IMR-90 (cell line): ENCODE measurements around the gene OPRL1. TPM values are rescaled to one million over a fixed set of nuclear protein-coding genes. Genes with fewer than 3 reads are reported as not detected.
A peak's percentile ranks its signal among the peaks of the same experiment; 100 is the strongest.

ENCODE experiments used
- ATAC-seq: fragments of 200-7000 bp; cut with Tn5 transposase; 2 replicates; pipeline ENCODE4 v1.9.1; 2020; ENCODE audit warnings: low read depth, mild to moderate bottlenecking, moderate library complexity
- BruUV-seq: library from RNA; stranded (reverse); fragments of 400-500 nt; replicated peaks from 2 replicates; lab custom pipeline; 2021; lab: Mats Ljungman, UMichigan
- CTCF ChIA-PET: fragments of 300-600 bp; formaldehyde crosslinking; extraction: SDS; loops from one replicate; lab custom pipeline; 2021; ENCODE audit warnings: antibody characterized with exemption; lab: Yijun Ruan, JAX
- POLR2A ChIA-PET: fragments of 300-600 bp; sonication (Branson Sonifier 250); formaldehyde crosslinking; loops from one replicate; lab custom pipeline; 2022; ENCODE audit warnings: antibody characterized with exemption; ENCODE audit not compliant: unreplicated experiment; lab: Charles Lee
- DNase-seq: peaks from one replicate; pipeline ENCODE4 v3.0.0; 2013
- H2AFZ ChIP-seq: replicated peaks from 2 replicates; pipeline ENCODE3; 2013; ENCODE audit warnings: low read length, mild to moderate bottlenecking; ENCODE audit not compliant: poor library complexity
- H2AK5ac ChIP-seq: 2 replicates; pipeline ENCODE4 v1.6.1; 2013; ENCODE audit warnings: low read depth, low read length, inconsistent platforms
- H2AK9ac ChIP-seq: replicated peaks from 2 replicates; pipeline ENCODE3; 2013; ENCODE audit warnings: mild to moderate bottlenecking, low read depth, low read length, moderate library complexity; ENCODE audit not compliant: poor library complexity
- H2BK120ac ChIP-seq: 2 replicates; pipeline ENCODE4 v1.6.1; 2013; ENCODE audit warnings: low read depth, low read length, inconsistent platforms
- H2BK15ac ChIP-seq: 3 replicates; pipeline ENCODE4 v1.6.1; 2013; ENCODE audit warnings: low read depth, low read length, inconsistent platforms
- H2BK20ac ChIP-seq: 2 replicates; pipeline ENCODE4 v1.6.1; 2013; ENCODE audit warnings: low read depth, mild to moderate bottlenecking, inconsistent platforms, low read length, moderate library complexity
- H2BK5ac ChIP-seq: 2 replicates; pipeline ENCODE4 v1.6.1; 2013; ENCODE audit warnings: mild to moderate bottlenecking, low read depth, low read length, inconsistent platforms; ENCODE audit not compliant: poor library complexity, severe bottlenecking
- H3K14ac ChIP-seq: replicated peaks from 2 replicates; pipeline ENCODE4 v1.6.1; 2013; ENCODE audit warnings: low read depth, low read length, inconsistent platforms
- H3K18ac ChIP-seq: 2 replicates; pipeline ENCODE4 v1.6.1; 2013; ENCODE audit warnings: low read depth, low read length, control low read depth
- H3K23ac ChIP-seq: 2 replicates; pipeline ENCODE4 v1.6.1; 2013; ENCODE audit warnings: low read depth, low read length, inconsistent platforms
- H3K27ac ChIP-seq: 2 replicates; pipeline ENCODE4 v1.5.1; 2013; ENCODE audit warnings: mild to moderate bottlenecking, control low read depth, low read length; ENCODE audit not compliant: insufficient read depth
- H3K27me3 ChIP-seq: 2 replicates; pipeline ENCODE4 v1.6.1; 2013; ENCODE audit warnings: low read length; ENCODE audit not compliant: control insufficient read depth, insufficient read depth
- H3K36me3 ChIP-seq: 2 replicates; pipeline ENCODE4 v1.6.1; 2013; ENCODE audit warnings: low read length, mixed read lengths; ENCODE audit not compliant: control insufficient read depth, insufficient read depth
- H3K4ac ChIP-seq: 2 replicates; pipeline ENCODE4 v1.6.1; 2013; ENCODE audit warnings: low read depth, low read length, inconsistent platforms
- H3K4me1 ChIP-seq: 2 replicates; pipeline ENCODE4 v1.6.1; 2013; ENCODE audit warnings: low read length, mixed read lengths; ENCODE audit not compliant: control insufficient read depth, insufficient read depth
- H3K4me2 ChIP-seq: 2 replicates; pipeline ENCODE4 v1.6.1; 2013; ENCODE audit warnings: low read depth, mild to moderate bottlenecking, control low read depth, low read length, moderate library complexity
- H3K4me3 ChIP-seq: 2 replicates; pipeline ENCODE4 v1.5.1; 2013; ENCODE audit warnings: low read depth, mild to moderate bottlenecking, control low read depth, low read length, moderate library complexity; ENCODE audit not compliant: insufficient read depth
- H3K56ac ChIP-seq: 2 replicates; pipeline ENCODE4 v1.6.1; 2013; ENCODE audit warnings: low read length, inconsistent platforms; ENCODE audit not compliant: insufficient read depth; ENCODE audit errors: extremely low read depth
- H3K79me1 ChIP-seq, 2 experiments: 2 replicates each; pipeline ENCODE4 v1.6.1; 2013; ENCODE audit warnings: low read length in 2 of 2, inconsistent platforms in 1 of 2, low read depth in 1 of 2
- H3K9ac ChIP-seq: 2 replicates; pipeline ENCODE4 v1.6.1; 2013; ENCODE audit warnings: low read depth, low read length, control low read depth
- H3K9me1 ChIP-seq: 2 replicates; pipeline ENCODE4 v1.6.1; 2013; ENCODE audit warnings: low read length, inconsistent platforms; ENCODE audit not compliant: insufficient read depth
- H3K9me3 ChIP-seq: 2 replicates; pipeline ENCODE4 v1.6.1; 2013; ENCODE audit warnings: low read length; ENCODE audit not compliant: control insufficient read depth, insufficient read depth
- H4K20me1 ChIP-seq: 2 replicates; pipeline ENCODE4 v1.6.1; 2013; ENCODE audit warnings: low read length, inconsistent platforms; ENCODE audit not compliant: insufficient read depth
- H4K5ac ChIP-seq: 2 replicates; pipeline ENCODE4 v1.6.1; 2013; ENCODE audit warnings: mild to moderate bottlenecking, low read depth, low read length, control low read depth
- H4K8ac ChIP-seq, 2 experiments: 2 replicates each; pipeline ENCODE4 v1.6.1; 2013; ENCODE audit warnings: low read depth in 2 of 2, low read length in 2 of 2, control low read depth in 1 of 2, inconsistent platforms in 1 of 2
- H4K91ac ChIP-seq: 2 replicates; pipeline ENCODE4 v1.6.1; 2013; ENCODE audit warnings: low read depth, low read length, inconsistent platforms; ENCODE audit not compliant: insufficient read depth
- BHLHE40 ChIP-seq: fragments of 150-350 bp; IDR thresholded peaks from 2 replicates; pipeline ENCODE4 v1.6.1; 2016; ENCODE audit warnings: mild to moderate bottlenecking, low read depth, low read length
- CEBPB ChIP-seq: IDR thresholded peaks from 2 replicates; pipeline ENCODE4 v1.6.1; 2012; ENCODE audit warnings: low read depth, low read length, improper control_type of control experiment
- CHD1 ChIP-seq: IDR thresholded peaks from 2 replicates; pipeline ENCODE4 v1.6.1; 2012; ENCODE audit warnings: low read depth, low read length, improper control_type of control experiment
- CTCF ChIP-seq: conservative IDR thresholded peaks from 2 replicates; pipeline ENCODE4 v1.5.1; 2012; ENCODE audit warnings: mild to moderate bottlenecking, low read depth, low read length, improper control_type of control experiment
- ELK1 ChIP-seq: fragments of 150-350 bp; IDR thresholded peaks from 2 replicates; pipeline ENCODE4 v1.6.1; 2016; ENCODE audit warnings: low read depth, mild to moderate bottlenecking, low read length, moderate library complexity, borderline replicate concordance
- FOS ChIP-seq: fragments of 150-350 bp; IDR thresholded peaks from 2 replicates; pipeline ENCODE4 v1.6.1; 2016; ENCODE audit warnings: low read depth, low read length
- MAFK ChIP-seq: IDR thresholded peaks from 2 replicates; pipeline ENCODE4 v1.6.1; 2012; ENCODE audit warnings: low read depth, low read length, improper control_type of control experiment
- MAZ ChIP-seq: IDR thresholded peaks from 2 replicates; pipeline ENCODE4 v1.6.1; 2012; ENCODE audit warnings: low read depth, mild to moderate bottlenecking, low read length, improper control_type of control experiment, moderate library complexity, borderline replicate concordance
- MXI1 ChIP-seq: IDR thresholded peaks from 2 replicates; pipeline ENCODE4 v1.6.1; 2012; ENCODE audit warnings: low read depth, mild to moderate bottlenecking, low read length, moderate library complexity, borderline replicate concordance
- NFE2L2 ChIP-seq: fragments of 150-350 bp; IDR thresholded peaks from 2 replicates; pipeline ENCODE4 v1.6.1; 2016; ENCODE audit warnings: low read depth, mild to moderate bottlenecking, low read length
- POLR2A ChIP-seq: IDR thresholded peaks from 2 replicates; pipeline ENCODE4 v1.6.1; 2012; ENCODE audit warnings: mild to moderate bottlenecking, low read depth, low read length
- RAD21 ChIP-seq: IDR thresholded peaks from 2 replicates; pipeline ENCODE4 v1.6.1; 2012; ENCODE audit warnings: low read length, improper control_type of control experiment
- RCOR1 ChIP-seq: IDR thresholded peaks from 2 replicates; pipeline ENCODE4 v1.6.1; 2012; ENCODE audit warnings: mild to moderate bottlenecking, low read length, improper control_type of control experiment; ENCODE audit not compliant: insufficient replicate concordance
- RFX5 ChIP-seq: IDR thresholded peaks from 2 replicates; pipeline ENCODE4 v1.8.0; 2012; ENCODE audit warnings: low read depth, mild to moderate bottlenecking, low read length, moderate library complexity
- SMC3 ChIP-seq: fragments of 150-350 bp; IDR thresholded peaks from 2 replicates; pipeline ENCODE4 v1.6.1; 2016; ENCODE audit warnings: low read depth, mild to moderate bottlenecking, antibody characterized with exemption, low read length, moderate library complexity
- USF2 ChIP-seq: fragments of 150-350 bp; IDR thresholded peaks from 2 replicates; pipeline ENCODE4 v1.6.1; 2017; ENCODE audit warnings: mild to moderate bottlenecking, antibody characterized with exemption, low read length, low read depth
- WGBS, 2 experiments: methylation state at CpG; one replicate each; pipeline versions ENCODE4 v1.1.5 to v1.1.7; 2013; ENCODE audit warnings: missing lambda C conversion rate in 2 of 2; ENCODE audit not compliant: insufficient read length in 1 of 2; ENCODE audit errors: extremely low coverage in 2 of 2; 5-methylcytosine and 5-hydroxymethylcytosine counted together
- dilution Hi-C: fragments of 300-500 bp; cut with HindIII; formaldehyde crosslinking; loops from one replicate; pipeline ENCODE4 v1.14.3; 2018; ENCODE audit warnings: low sequenced_read_pairs; ENCODE audit not compliant: unreplicated experiment
- in situ Hi-C: fragments of 300-500 bp; cut with MboI; formaldehyde crosslinking; loops from 3 replicates; pipeline ENCODE4 v1.14.3; 2019; ENCODE audit warnings: low sequenced_read_pairs, inconsistent platforms, mixed read lengths
- intact Hi-C: fragments of 100-400 bp; cut with micrococcal nuclease; formaldehyde crosslinking; loops from 2 replicates; pipeline ENCODE4 v1.10.0; 2022
- polyA plus RNA-seq, 3 experiments: library from polyadenylated mRNA; depleted of rRNA; stranded (reverse); fragments of >200 nt; gene quantifications; 2 replicates each; pipeline ENCODE4 v1.2.3, GENCODE V29; 2012; ENCODE audit warnings: low replicate concordance in 1 of 3
- total RNA-seq: library from RNA; depleted of rRNA; stranded (reverse); fragments of >200 nt; gene quantifications from 2 replicates; pipeline ENCODE4 v1.2.3, GENCODE V29; 2012

The OPRL1 gene
- total and polyA plus RNA-seq, 2 of the 4 experiments (the other 2 are of a cell fraction): 0.36 to 1.2 TPM

- Histone ChIP-seq H2AFZ (no peak overlapping the region), H3K4ac (no peak overlapping the region), H3K18ac (no peak overlapping the region), H3K79me1 (no peaks in the 10 kb centered on the region), H3K56ac (no peak overlapping the region), H2BK5ac (no peak overlapping the region), H3K27ac (no peak overlapping the region), H2BK15ac (no peak overlapping the region), H3K9ac (no peak overlapping the region), H3K14ac (no peak overlapping the region), H3K23ac (no peak overlapping the region), H4K91ac (no peak overlapping the region), H3K9me1 (no peaks in the 10 kb centered on the region), H3K4me2 (no peak overlapping the region), H3K36me3 (no peaks in the 10 kb centered on the region), H3K27me3 (peaks cover 22% of the 10 kb centered on the region), H4K20me1 (0 out of 2 replicates have a peak, but pooled peaks cover 4% of the 10 kb centered on the region), H3K4me1 (no peaks in the 10 kb centered on the region), H2BK120ac (no peak overlapping the region), H4K8ac (no peak overlapping the region), H2AK9ac (no peak overlapping the region), H3K4me3 (no peak overlapping the region), H4K5ac (no peak overlapping the region), H3K9me3 (no peaks in the 10 kb centered on the region), H2AK5ac (no peak overlapping the region), H2BK20ac (no peak overlapping the region)
- 26% methylated on average over 5 of the region's 9 CpGs; no CpG with 5 or more reads in 1 of the 2 experiments for WGBS, 2 experiments
- CTCF ChIA-PET: no interaction called here
- in situ Hi-C loops (no loop called here), intact Hi-C loops (no loop called here), dilution Hi-C loops (no loop called here)
- DNase-seq (no peak), ATAC-seq (peak; percentile 14; the same call in 1 of the 2 replicates)
- no peak for TF ChIP-seq USF2
- no peak for TF ChIP-seq CTCF
- no peak for TF ChIP-seq RAD21
- TF ChIP-seq SMC3: no peak
- TF ChIP-seq MXI1: no peak
- TF ChIP-seq BHLHE40: no peak
- TF ChIP-seq POLR2A: no peak
- no peak for TF ChIP-seq MAZ
- TF ChIP-seq MAFK: no peak
- no peak for TF ChIP-seq CHD1
- TF ChIP-seq RFX5: no peak
- TF ChIP-seq RCOR1: no peak
- TF ChIP-seq CEBPB: no peak
- TF ChIP-seq ELK1: no peak
- TF ChIP-seq FOS: no peak
- TF ChIP-seq NFE2L2: no peak
- no TSS peak for BruUV-seq
- POLR2A ChIA-PET: no interaction called here
Observed at GRCh38 chr20:64093013-64093503, 13.2 kb downstream of the OPRL1 start.
